Gastroesophageal sphincter (tissue), 3 donors: Measurements from ENCODE around the gene SPSB2.

Source experiments
- POLR2A ChIP-seq, 2 donors: fragments of 450-650 bp; IDR thresholded peaks; one replicate each; pipeline ENCODE4 v1.6.1; 2017; ENCODE audit warnings: antibody characterized with exemption in 2 of 2, mild to moderate bottlenecking in 2 of 2, moderate library complexity in 1 of 2
- POLR2AphosphoS5 ChIP-seq: sonication (generic); formaldehyde crosslinking; IDR thresholded peaks from one replicate; pipeline ENCODE4 v1.6.1; 2017; ENCODE audit warnings: antibody characterized with exemption
- TF ChIP-seq, protein P1 (sequence below), 4 experiments: fragments of 200-600 bp in 2 of 4; fragments of 450-650 bp in 2 of 4; sonication (generic) in 1 of 4; IDR thresholded peaks; one replicate each; pipeline ENCODE4 v1.5.1; 2017 to 2019; ENCODE audit warnings: antibody characterized with exemption in 4 of 4, mild to moderate bottlenecking in 2 of 4, moderate library complexity in 2 of 4

DNA sequence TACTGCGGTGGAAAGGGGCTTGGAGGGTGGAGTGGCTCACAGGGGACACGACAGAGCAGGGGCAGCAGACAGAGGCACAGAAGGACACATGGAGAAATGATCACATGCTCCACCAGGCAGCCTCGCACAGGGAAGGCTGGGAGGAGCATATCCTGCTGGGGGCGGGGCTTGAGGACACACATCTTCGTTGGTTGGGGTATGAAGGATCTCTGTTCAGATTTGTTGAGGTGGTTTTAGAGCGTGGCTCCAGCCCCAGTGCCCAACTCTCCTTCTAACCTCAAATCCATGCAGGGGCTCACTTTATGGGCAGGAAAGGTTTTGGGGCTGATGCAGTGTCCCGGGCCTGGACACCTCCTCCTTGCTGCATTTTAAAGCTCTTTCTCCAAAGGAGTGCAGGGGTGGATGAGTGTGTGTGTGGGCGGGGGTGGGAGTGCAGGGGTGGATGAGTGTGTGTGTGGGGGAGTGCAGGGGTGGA, 45.6 kb downstream of the SPSB2 start:
- TF ChIP-seq, protein P1, sequence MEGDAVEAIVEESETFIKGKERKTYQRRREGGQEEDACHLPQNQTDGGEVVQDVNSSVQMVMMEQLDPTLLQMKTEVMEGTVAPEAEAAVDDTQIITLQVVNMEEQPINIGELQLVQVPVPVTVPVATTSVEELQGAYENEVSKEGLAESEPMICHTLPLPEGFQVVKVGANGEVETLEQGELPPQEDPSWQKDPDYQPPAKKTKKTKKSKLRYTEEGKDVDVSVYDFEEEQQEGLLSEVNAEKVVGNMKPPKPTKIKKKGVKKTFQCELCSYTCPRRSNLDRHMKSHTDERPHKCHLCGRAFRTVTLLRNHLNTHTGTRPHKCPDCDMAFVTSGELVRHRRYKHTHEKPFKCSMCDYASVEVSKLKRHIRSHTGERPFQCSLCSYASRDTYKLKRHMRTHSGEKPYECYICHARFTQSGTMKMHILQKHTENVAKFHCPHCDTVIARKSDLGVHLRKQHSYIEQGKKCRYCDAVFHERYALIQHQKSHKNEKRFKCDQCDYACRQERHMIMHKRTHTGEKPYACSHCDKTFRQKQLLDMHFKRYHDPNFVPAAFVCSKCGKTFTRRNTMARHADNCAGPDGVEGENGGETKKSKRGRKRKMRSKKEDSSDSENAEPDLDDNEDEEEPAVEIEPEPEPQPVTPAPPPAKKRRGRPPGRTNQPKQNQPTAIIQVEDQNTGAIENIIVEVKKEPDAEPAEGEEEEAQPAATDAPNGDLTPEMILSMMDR (IDR thresholded peaks at IDR 0.05): no peak
- TF ChIP-seq POLR2AphosphoS5 (no peak), POLR2A (IDR thresholded peaks at IDR 0.05) (no peak)
